Measurements from ENCODE around the gene ARFIP1. TPM values are rescaled to one million over a fixed set of nuclear protein-coding genes. Genes with fewer than 3 reads are reported as not detected.

The ARFIP1 gene
- total and polyA plus RNA-seq, 2 of the 8 experiments (the other 6 are each of a cell fraction or from before 2014, with no cell fraction given), result 13.5 to 38.0 TPM

DNA sequence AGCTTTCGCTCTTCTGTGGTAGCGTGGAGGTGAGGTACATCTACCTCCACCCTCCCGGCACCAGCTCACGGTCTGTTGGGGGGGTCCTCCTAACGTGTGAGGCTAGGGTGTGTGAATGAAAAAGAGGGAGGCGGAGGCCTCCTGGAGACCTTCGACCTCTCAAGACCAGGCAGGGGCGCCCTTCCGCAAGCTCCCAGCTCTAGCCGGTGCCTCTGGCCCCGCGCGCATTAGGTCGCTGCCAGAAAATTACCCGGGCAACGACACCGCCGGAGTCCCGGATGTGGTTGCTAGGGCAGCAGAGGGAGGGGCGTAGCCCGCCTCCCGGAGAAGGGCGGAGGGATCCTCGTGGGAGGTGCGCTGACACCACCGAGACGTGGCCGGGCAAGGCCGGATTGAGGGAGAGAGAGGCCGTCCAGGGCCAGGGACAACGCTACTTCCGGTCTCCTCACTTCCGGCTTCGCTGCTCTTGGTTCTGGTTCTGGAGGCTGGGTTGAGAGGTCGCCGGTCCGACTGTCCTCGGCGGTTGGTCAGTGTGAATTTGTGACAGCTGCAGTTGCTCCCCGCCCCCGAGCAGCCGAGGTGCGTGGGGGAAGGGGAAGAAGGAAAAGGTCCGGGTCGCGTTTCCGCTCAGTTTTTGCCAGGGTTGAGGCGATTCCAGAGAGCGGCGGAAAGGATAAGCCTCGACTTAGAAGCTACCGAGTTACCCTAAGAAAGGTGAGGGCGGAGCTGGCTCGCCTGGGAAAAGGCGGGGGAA, at the start of gene ARFIP1, which contains the start of gene TIGD4 (continued):
- TF ChIP-seq PHF8 (conservative IDR thresholded peaks at IDR 0.05; ENCODE audit: low read depth, low read length), result peak; percentile 60
- no peak for TF ChIP-seq BCL11A (IDR thresholded peaks at IDR 0.05; ENCODE audit: low read depth in 2 of 2, low read length in 2 of 2)
- peak; percentile 6; the same call in 1 of the 2 replicates for TF ChIP-seq YY1 (IDR thresholded peaks at IDR 0.05; ENCODE audit: low read depth, low read length)
- no peak for TF ChIP-seq MAFK (IDR thresholded peaks at IDR 0.05; ENCODE audit: low read depth, low read length)
- no peak for TF ChIP-seq NANOG (IDR thresholded peaks at IDR 0.05; ENCODE audit: insufficient read depth, low read depth, low read length, poor library complexity, severe bottlenecking)
- no peak for TF ChIP-seq JUND (IDR thresholded peaks at IDR 0.05; ENCODE audit: low read length)
- TF ChIP-seq POLR2AphosphoS5 (IDR thresholded peaks at IDR 0.05; ENCODE audit: low read depth, low read length), result 0 out of 2 replicates have a peak, but pooled peaks have one; percentile 75
- no peak for TF ChIP-seq SIRT6 (IDR thresholded peaks at IDR 0.05; ENCODE audit: low read length)
- TF ChIP-seq, protein P1, sequence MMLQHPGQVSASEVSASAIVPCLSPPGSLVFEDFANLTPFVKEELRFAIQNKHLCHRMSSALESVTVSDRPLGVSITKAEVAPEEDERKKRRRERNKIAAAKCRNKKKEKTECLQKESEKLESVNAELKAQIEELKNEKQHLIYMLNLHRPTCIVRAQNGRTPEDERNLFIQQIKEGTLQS (IDR thresholded peaks at IDR 0.05; ENCODE audit: insufficient read depth, low read depth, low read length), result no peak
